CD4-positive, alpha-beta T cell (primary cell): ENCODE data around the gene RASA3. TPM values are rescaled to one million over a fixed set of nuclear protein-coding genes. Genes with fewer than 3 reads are reported as not detected.

Experiments
- ATAC-seq: fragments of 200-7000 bp; cut with Tn5 transposase; one replicate; pipeline ENCODE4 v1.10.0; 2022; ENCODE audit warnings: mild to moderate bottlenecking; ENCODE audit not compliant: poor library complexity
- CTCF ChIA-PET: fragments of 350-600 bp; sonication (Branson Sonifier 250); formaldehyde crosslinking; loops from one replicate; lab custom pipeline; 2021; ENCODE audit warnings: antibody characterized with exemption, inconsistent platforms; lab: Charles Lee
- POLR2A ChIA-PET: fragments of 350-600 bp; sonication (Branson Sonifier 250); formaldehyde crosslinking; loops from one replicate; lab custom pipeline; 2021; ENCODE audit warnings: antibody characterized with exemption, inconsistent platforms; lab: Charles Lee
- DNase-seq, 14 experiments: peaks; one replicate each; pipeline ENCODE4 v3.0.0-alpha.2; 2013 to 2020; ENCODE audit warnings: mixed read lengths in 2 of 14
- H3K27ac ChIP-seq, 2 donors: one replicate each; pipeline versions ENCODE4 v1.5.1 to v1.7.0; 2013; ENCODE audit warnings: low read length in 2 of 2, low read depth in 1 of 2, mild to moderate bottlenecking in 1 of 2
- H3K27me3 ChIP-seq, 2 experiments: 1 replicate in 1 of 2; 2 replicates in 1 of 2; pipeline versions ENCODE4 v1.6.1 to v1.7.0; 2013; ENCODE audit warnings: low read length in 2 of 2, control low read depth in 1 of 2, mild to moderate bottlenecking in 1 of 2, moderate library complexity in 1 of 2; ENCODE audit not compliant: insufficient read depth in 2 of 2, control insufficient read depth in 1 of 2
- H3K36me3 ChIP-seq: one replicate; pipeline ENCODE4 v1.6.1; 2013; ENCODE audit warnings: low read length, control low read depth; ENCODE audit not compliant: insufficient read depth
- H3K4me1 ChIP-seq: one replicate; pipeline ENCODE4 v1.6.1; 2013; ENCODE audit warnings: low read length, control low read depth; ENCODE audit not compliant: insufficient read depth
- H3K4me3 ChIP-seq: one replicate; pipeline ENCODE4 v1.5.1; 2013; ENCODE audit warnings: mild to moderate bottlenecking, low read length, moderate library complexity
- H3K9me3 ChIP-seq, 2 experiments: 1 replicate in 1 of 2; 2 replicates in 1 of 2; pipeline versions ENCODE4 v1.6.1 to v1.7.0; 2013; ENCODE audit warnings: low read length in 2 of 2, mild to moderate bottlenecking in 2 of 2, control low read depth in 1 of 2, moderate library complexity in 1 of 2; ENCODE audit not compliant: control insufficient read depth in 1 of 2, insufficient read depth in 1 of 2
- H3K27ac Mint-ChIP-seq: one replicate; pipeline ENCODE4 v1.8.0; 2020; ENCODE audit warnings: mixed read lengths
- H3K27me3 Mint-ChIP-seq: one replicate; pipeline ENCODE4 v1.8.0; 2021; ENCODE audit warnings: mixed read lengths
- H3K36me3 Mint-ChIP-seq: one replicate; pipeline ENCODE4 v1.8.0; 2021; ENCODE audit warnings: low read depth, mixed read lengths
- H3K4me1 Mint-ChIP-seq: one replicate; pipeline ENCODE4 v1.8.0; 2021; ENCODE audit warnings: low read depth, mixed read lengths
- H3K4me3 Mint-ChIP-seq: one replicate; pipeline ENCODE4 v1.8.0; 2020; ENCODE audit warnings: mild to moderate bottlenecking, mixed read lengths
- H3K9me3 Mint-ChIP-seq: one replicate; pipeline ENCODE4 v1.8.0; 2020; ENCODE audit warnings: mixed read lengths
- CTCF ChIP-seq: fragments of 200-600 bp; IDR thresholded peaks from one replicate; pipeline ENCODE4 v1.8.0; 2022; ENCODE audit warnings: antibody characterized with exemption, mild to moderate bottlenecking
- intact Hi-C, 2 experiments: fragments of 100-400 bp; cut with DNase I in 1 of 2; cut with micrococcal nuclease in 1 of 2; formaldehyde crosslinking; loops; one replicate each; pipeline versions ENCODE4 v1.15.1 to v1.9.0; 2023 to 2025; cut with DNase I, micrococcal nuclease
- total RNA-seq, 174 experiments: library from RNA in 2 of 174; stranded (reverse) in 2 of 174; gene quantifications; one replicate each; pipeline ENCODE4 v1.2.3 and lab custom pipeline; 2021 to 2026

The RASA3 gene
- total RNA-seq, 2 experiments from 2014 or later, result 181 to 184 TPM

- peak; percentile 18 for ATAC-seq
- H3K27me3 ChIP-seq, result no peaks in the 10 kb centered on the region
- H3K9me3 ChIP-seq, result peaks cover 14 to 28% of the 10 kb centered on the region in 2 experiments
- no peak overlapping the region for H3K27ac ChIP-seq
- H3K36me3 ChIP-seq, result peaks cover 18% of the 10 kb centered on the region
- ChIA-PET POLR2A (no interaction called here), CTCF (no interaction called here)
- no peak for DNase-seq
- peak overlapping the region; percentile 53 for H3K27ac Mint-ChIP-seq
- no peak overlapping the region for H3K4me3 Mint-ChIP-seq
- TF ChIP-seq CTCF, result no peak
- peaks cover 72% of the 10 kb centered on the region for H3K36me3 Mint-ChIP-seq
- H3K27me3 Mint-ChIP-seq, result no peaks in the 10 kb centered on the region
- peaks cover 15% of the 10 kb centered on the region for H3K9me3 Mint-ChIP-seq
- no peak overlapping the region for H3K4me3 ChIP-seq
- intact Hi-C loops, result no loop called here
- H3K4me1 ChIP-seq, result peaks cover 17% of the 10 kb centered on the region
- H3K4me1 Mint-ChIP-seq, result peaks cover 46% of the 10 kb centered on the region
Observed at GRCh38 chr13:114089341-114089740, 43.1 kb downstream of the RASA3 start.

DNA sequence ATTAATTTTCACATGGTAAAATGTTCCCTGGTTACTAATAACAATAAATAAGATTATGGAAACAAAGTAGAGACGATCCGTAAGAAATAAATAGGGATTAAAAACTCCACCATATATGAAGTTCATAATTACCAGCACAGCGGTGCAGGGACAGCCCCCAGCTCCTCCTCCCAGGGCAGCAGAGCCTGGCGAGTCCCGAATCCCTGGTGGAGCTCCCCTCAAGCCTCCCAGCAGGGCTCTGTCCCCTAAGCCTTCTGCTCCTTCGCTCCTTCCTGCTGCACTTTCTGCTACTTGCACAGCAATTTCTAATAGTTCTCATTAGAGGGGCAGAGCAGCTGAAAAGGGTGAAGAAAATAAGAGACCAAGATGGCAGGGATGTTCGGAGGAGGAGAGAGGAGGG is 43.6 kb downstream of the RASA3 start:
- ATAC-seq, result no peak
- no peaks in the 10 kb centered on the region for H3K27me3 Mint-ChIP-seq
- peaks cover 41% of the 10 kb centered on the region for H3K4me1 Mint-ChIP-seq
- intact Hi-C loops, result no loop called here
- no peak for TF ChIP-seq CTCF
- no peak overlapping the region for H3K4me3 ChIP-seq
- ChIA-PET CTCF (no interaction called here), POLR2A (interaction anchor here (1.0 kb wide), 1 partner anchor 22 kb away, joined by 4 read pairs; no protein-coding TSS in a partner anchor)
- no peaks in the 10 kb centered on the region for H3K27me3 ChIP-seq
- peaks cover 67% of the 10 kb centered on the region for H3K36me3 Mint-ChIP-seq
- no peak overlapping the region for H3K27ac ChIP-seq
- H3K4me1 ChIP-seq, result peaks cover 17% of the 10 kb centered on the region
- DNase-seq, result no peak
- peaks cover 18% of the 10 kb centered on the region for H3K36me3 ChIP-seq
- peaks cover 11% of the 10 kb centered on the region for H3K9me3 Mint-ChIP-seq
- peak overlapping the region; percentile 53 for H3K27ac Mint-ChIP-seq
- H3K4me3 Mint-ChIP-seq, result peak overlapping the region; percentile 4
- peaks cover 14 to 28% of the 10 kb centered on the region in 2 experiments for H3K9me3 ChIP-seq

DNA sequence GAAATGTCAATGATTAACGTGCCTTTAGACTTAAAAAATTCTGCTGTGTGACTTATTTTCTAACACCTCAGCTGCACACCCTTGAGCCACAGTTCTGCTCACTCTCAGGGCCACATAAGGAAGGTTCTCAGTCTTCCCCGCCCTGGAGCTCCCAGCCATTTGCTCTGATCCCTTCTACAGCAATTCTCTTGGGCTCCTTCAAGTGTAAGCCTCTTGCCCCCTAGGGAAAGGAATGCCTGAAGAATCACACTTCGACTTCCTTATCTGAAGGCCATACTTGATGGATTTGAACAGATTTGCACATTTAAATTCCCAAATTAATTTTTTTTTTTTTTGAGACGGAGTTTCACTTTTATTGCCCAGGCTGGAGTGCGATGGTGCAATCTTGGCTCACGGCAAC is 44.2 kb downstream of the RASA3 start:
- Histone ChIP-seq H3K4me1 (peaks cover 19% of the 10 kb centered on the region), H3K27ac (no peak overlapping the region), H3K27me3 (no peaks in the 10 kb centered on the region), H3K9me3 (peaks cover 14 to 22% of the 10 kb centered on the region in 2 experiments), H3K4me3 (no peak overlapping the region), H3K36me3 (peaks cover 18% of the 10 kb centered on the region)
- no peak for TF ChIP-seq CTCF
- Mint-ChIP-seq H3K27me3 (no peaks in the 10 kb centered on the region), H3K9me3 (peaks cover 5% of the 10 kb centered on the region), H3K4me1 (peaks cover 35% of the 10 kb centered on the region), H3K27ac (peak overlapping the region; percentile 53), H3K36me3 (peaks cover 62% of the 10 kb centered on the region), H3K4me3 (no peak overlapping the region)
- no peak for DNase-seq
- intact Hi-C loops, result no loop called here
- POLR2A ChIA-PET, result interaction anchor here (1.0 kb wide), 1 partner anchor 22 kb away, joined by 4 read pairs; no protein-coding TSS in a partner anchor
- ATAC-seq, result peak; percentile 21
- CTCF ChIA-PET, result no interaction called here
